ENCODE data around the gene CELSR1. TPM values are rescaled to one million over a fixed set of nuclear protein-coding genes. Genes with fewer than 3 reads are reported as not detected.

CELSR1 gene
- total RNA-seq, 1 experiment from 2014 or later = 19.6 TPM

- TF ChIP-seq ATF3 (IDR thresholded peaks at IDR 0.05) (no peak), EGR1 (IDR thresholded peaks at IDR 0.05; ENCODE audit: low read depth) (no peak)
These were observed 154.9 kb downstream of the CELSR1 start (continued) for GRCh38 chr22:46382524-46382923.

GRCh38 chr22:46381731-46382130, 155.7 kb downstream of the CELSR1 start:
- no peaks in the 10 kb centered on the region for H3K9me2 ChIP-seq (ENCODE audit: insufficient read depth)
- H3K9ac ChIP-seq (ENCODE audit: low read length) = no peak overlapping the region
- ChIA-PET RAD21 (ENCODE audit: low non-redundant PET in 1 of 2, low total read pairs in 2 of 2, uncharacterized antibody in 2 of 2, unreplicated experiment in 2 of 2) (no interaction called here), CTCF (no interaction called here), POLR2A (no interaction called here)
- no TSS peak for BruUV-seq (replicated peaks)
- ATAC-seq = no peak
- H4K20me1 ChIP-seq (ENCODE audit: insufficient read depth) = no peaks in the 10 kb centered on the region
- H3K4me3 ChIP-seq (replicated peaks in 1 of 2; ENCODE audit: low read depth in 1 of 2, low read length in 2 of 2) = no peak overlapping the region
- no peak overlapping the region for H2AFZ ChIP-seq (ENCODE audit: low read depth, low read length, poor library complexity, severe bottlenecking)
- H3K27ac ChIP-seq (ENCODE audit: low read depth, low read length) = no peak overlapping the region
- no peak for DNase-seq (ENCODE audit: low read depth, low spot score)
- intact Hi-C loops (cut with micrococcal nuclease) = loop anchor here (2.0 kb wide), 1 partner anchor 23 kb away; no protein-coding TSS in a partner anchor
- H3K4me1 ChIP-seq (ENCODE audit: control insufficient read depth in 1 of 2, insufficient read depth in 2 of 2, low read length in 2 of 2) = peaks cover 25 to 40% of the 10 kb centered on the region in 2 experiments
- H3K27me3 ChIP-seq (ENCODE audit: insufficient read depth, low read length) = no peaks in the 10 kb centered on the region
- H3K9me3 ChIP-seq (ENCODE audit: control insufficient read depth in 1 of 2, insufficient read depth in 1 of 2, low read depth in 1 of 2, low read length in 2 of 2) = peaks cover 0 to 2% of the 10 kb centered on the region in 2 experiments; a peak in 1 of 4 replicates
- no peaks in the 10 kb centered on the region for H3K79me2 ChIP-seq (ENCODE audit: insufficient read depth, low read length)
- H3K36me3 ChIP-seq (ENCODE audit: control insufficient read depth in 1 of 2, insufficient read depth in 2 of 2, low read length in 2 of 2) = peaks cover 0 to 4% of the 10 kb centered on the region in 2 experiments; a peak in 1 of 4 replicates
- no peak overlapping the region for H3K4me2 ChIP-seq (ENCODE audit: low read length)
- TF ChIP-seq REST (IDR thresholded peaks at IDR 0.05; ENCODE audit: low read depth) = no peak
- no peak for TF ChIP-seq ZFX (IDR thresholded peaks at IDR 0.05)
- no peak for TF ChIP-seq CBX3 (IDR thresholded peaks at IDR 0.05; ENCODE audit: low read depth)
- no peak for TF ChIP-seq TCF7L2 (IDR thresholded peaks at IDR 0.05; ENCODE audit: borderline replicate concordance, extremely low read depth, insufficient read depth, insufficient read length)
- no peak for TF ChIP-seq YY1 (IDR thresholded peaks at IDR 0.05; ENCODE audit: extremely low read depth, insufficient replicate concordance, low read depth, low read length)
- TF ChIP-seq RAD21 (IDR thresholded peaks at IDR 0.05; ENCODE audit: low read depth) = no peak
- no peak for TF ChIP-seq EZH2 (IDR thresholded peaks at IDR 0.05)
- TF ChIP-seq CTCF (IDR thresholded peaks at IDR 0.05 in 2 of 3, conservative IDR thresholded peaks at IDR 0.05 in 1 of 3; ENCODE audit: borderline replicate concordance in 1 of 3, insufficient read depth in 1 of 3, low read depth in 2 of 3, low read length in 2 of 3) = no peak
- no peak for TF ChIP-seq JUND (IDR thresholded peaks at IDR 0.05)
- no peak for TF ChIP-seq ELF1 (IDR thresholded peaks at IDR 0.05; ENCODE audit: borderline replicate concordance, low read depth)
- TF ChIP-seq SP1 (IDR thresholded peaks at IDR 0.05; ENCODE audit: low read depth) = no peak
